Inferior parietal cortex (tissue), 1 donor: ENCODE data around the gene RAE1.

Source experiments
- DNase-seq: peaks from one replicate; pipeline ENCODE4 v3.0.0-alpha.2; 2016; ENCODE audit errors: extremely low spot score

RAE1 gene

DNA sequence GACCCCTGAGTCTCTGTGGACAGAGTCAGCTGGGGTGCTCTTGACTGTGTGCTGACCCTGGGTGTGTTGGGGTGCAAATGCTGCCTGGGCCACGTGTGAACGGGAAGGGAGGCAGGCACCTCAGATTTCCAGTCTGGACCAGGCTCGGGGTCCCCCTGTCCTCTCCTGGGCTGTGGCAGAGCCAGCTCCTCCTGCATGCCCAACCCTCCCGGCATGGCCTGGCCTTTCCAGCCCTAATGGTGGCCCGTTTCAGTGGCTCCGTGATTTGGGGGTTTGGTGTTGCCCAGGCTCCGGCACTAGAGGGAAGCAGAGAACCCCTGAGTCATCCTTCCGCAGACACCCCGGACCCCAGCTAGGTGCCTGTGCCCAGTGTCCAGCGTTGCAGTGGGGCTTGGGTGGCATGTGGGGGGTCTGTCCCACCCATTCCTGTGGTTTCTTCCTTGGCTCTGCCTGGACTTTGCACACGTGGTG lies 49.2 kb downstream of the RAE1 start:
- no peak for DNase-seq

DNA sequence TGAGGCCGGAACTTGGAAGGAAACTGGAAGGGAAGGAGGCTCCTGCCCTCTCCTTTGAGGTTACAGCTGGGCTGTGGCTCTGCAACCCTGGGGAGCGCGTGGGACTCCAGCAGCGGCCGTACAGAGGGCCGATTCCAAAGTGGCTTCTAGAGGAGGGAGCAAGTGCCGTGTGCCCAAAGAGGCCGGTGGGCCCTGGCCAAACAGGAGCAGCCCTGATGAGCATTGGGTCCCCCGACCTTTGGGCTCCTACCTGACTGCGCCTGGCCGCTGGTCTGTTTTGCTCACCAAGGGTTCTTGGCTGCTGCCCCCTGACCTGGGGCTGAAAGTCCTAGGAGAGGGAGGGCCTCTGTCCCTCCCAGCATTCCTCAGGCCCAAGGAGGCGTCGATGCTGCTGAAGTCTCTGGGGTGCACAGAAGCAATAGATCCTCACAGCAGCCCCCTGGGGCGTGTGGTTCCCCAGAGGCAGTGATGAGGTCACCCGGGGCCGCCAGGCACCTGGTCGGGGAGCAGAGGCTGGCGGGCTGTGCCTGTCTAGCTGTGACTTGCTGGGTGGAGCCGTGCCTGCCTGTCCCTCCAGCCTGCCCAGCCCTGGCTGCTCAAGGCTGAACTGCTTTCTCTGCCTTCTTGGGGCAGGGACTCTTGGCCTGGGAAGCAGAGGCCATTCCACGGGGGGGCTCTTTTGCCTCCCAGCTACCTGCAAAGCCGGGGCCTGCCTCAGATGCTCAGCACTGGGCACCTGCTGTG lies 49.9 kb downstream of the RAE1 start:
- DNase-seq = no peak

DNA sequence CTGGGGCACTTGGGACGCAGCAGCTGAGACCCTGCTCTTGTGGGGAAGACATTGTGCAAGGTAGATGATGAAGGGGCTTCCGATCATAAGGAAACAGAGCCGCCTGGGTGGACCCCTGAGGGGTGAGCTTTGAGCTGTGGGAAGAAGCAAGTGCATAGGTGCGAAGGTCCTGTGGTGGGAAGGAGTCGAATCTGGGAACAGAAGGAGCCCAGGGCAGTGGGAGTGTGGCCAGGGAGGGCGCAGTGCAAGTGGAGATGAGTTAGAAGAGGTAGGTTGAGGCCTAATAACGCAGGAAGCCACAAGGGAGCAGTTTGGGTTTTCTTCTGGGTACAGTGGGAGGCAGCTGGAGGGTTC lies 50.5 kb downstream of the RAE1 start:
- DNase-seq = no peak

- DNase-seq = no peak
Measured at GRCh38 chr20:57402206-57403125, 51.4 kb downstream of the RAE1 start.

- DNase-seq = no peak
Measured at GRCh38 chr20:57403216-57403615, 52.2 kb downstream of the RAE1 start.

GRCh38 chr20:57404006-57404405 lies 53.0 kb downstream of the RAE1 start:
- DNase-seq = no peak

DNA sequence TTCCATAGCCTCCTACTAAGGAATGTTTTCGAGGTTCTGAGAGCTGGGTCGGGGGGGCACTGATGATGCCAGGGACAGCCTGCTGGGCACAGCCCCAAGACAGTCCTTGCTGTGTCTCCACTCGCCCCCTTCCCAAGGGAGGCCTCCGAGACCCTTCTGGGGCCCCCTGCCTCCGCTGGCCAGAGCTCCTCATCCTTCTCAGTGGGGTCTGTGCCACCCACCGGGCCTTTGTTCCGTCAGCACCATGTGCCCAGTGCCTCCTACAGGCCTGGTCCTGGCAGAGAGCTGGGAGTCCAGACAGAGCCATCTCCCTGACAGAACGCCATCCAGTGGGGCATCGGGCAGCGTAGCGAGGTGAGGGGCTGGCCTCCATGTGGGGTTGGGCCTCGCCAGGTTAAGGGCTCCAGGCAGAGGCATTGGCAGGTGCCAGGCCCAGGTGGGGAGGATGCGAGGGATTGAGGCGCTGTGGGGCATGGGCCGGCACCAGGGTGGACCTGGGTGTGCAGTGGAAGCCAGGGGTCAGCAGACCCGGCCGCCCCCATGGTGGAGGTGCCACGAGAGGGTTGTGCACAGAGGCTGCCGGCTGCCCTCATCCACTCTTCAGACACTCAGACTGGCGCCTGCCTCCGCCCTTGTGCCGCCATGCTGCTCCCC lies 53.5 kb downstream of the RAE1 start:
- DNase-seq = no peak

- DNase-seq = no peak
Measured at GRCh38 chr20:57405236-57406016, 54.4 kb downstream of the RAE1 start.

- no peak for DNase-seq
Measured at GRCh38 chr20:57407541-57407956, 56.5 kb downstream of the RAE1 start.

DNA sequence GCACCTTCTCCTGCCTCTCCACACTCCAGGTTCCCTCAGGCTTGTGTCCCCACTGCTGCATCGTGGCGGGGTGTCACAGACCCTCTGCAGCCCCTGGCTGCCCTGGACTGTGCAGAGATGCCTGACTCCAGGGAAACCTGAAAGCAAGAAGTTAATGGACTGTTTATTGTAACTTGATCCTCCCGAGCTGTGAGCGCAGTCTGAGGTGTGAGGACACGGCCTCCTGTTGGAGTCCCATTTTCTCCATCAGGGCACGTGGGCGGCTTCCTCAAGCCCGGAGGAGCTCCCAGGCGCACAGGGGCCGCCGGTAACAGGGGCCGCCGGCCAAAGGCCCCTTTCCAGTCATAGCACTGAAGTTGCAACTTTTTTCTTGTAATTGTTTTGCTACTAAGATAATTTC lies 57.1 kb downstream of the RAE1 start:
- DNase-seq = no peak

DNA sequence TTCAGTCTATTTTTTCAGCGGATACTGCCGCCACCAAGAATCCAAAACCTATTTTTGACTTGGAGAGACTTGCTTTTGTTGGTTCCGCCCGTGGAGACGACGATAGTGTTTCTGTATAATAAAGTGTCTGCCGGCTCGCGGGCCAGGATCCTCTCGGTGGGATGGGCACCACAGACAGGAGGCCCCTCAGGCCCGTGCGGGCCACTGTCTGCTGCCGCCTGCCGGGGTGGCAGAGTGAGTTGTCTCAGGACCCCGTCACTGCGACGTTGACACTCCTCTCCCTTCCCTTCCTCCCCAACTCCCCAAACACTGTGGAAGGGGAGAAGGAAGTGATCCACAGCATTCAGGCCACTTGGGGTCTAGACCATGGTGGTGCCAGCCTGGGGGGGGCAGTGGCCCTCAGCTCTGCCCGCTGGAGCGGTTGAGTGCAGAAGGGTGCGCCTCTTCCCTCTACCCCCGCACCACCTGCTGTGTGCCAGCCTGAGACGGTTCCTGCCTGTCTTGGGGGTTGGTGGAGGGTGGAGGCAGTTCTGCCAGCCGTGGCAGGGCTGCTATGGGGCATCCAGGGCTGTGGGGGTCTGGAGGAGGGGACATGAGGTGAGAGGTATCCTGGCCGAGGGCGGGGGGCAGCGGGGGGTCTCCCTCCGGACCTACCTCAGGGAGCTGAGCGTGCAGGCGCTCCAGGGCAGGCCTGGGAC lies 57.6 kb downstream of the RAE1 start:
- DNase-seq = no peak

DNA sequence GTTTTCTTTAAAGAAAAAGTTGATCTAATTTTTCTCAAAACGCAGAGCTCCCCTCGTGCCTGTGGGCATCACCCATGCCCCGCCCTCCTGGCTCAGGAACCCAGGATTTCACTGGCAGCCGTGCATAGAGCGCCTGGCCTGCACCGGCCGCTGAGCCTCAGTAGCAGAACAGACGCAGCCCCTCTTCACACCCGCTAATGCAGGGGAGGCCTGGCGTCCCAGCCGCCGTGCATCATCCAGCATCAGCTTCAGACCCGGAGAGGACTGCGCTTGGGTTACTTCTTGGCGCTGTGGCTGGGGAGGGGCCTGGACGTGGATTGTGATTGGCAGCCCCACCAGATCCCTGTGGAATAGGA lies 58.2 kb downstream of the RAE1 start:
- no peak for DNase-seq

GRCh38 chr20:57409672-57410397 lies 58.8 kb downstream of the RAE1 start:
- DNase-seq = no peak

DNA sequence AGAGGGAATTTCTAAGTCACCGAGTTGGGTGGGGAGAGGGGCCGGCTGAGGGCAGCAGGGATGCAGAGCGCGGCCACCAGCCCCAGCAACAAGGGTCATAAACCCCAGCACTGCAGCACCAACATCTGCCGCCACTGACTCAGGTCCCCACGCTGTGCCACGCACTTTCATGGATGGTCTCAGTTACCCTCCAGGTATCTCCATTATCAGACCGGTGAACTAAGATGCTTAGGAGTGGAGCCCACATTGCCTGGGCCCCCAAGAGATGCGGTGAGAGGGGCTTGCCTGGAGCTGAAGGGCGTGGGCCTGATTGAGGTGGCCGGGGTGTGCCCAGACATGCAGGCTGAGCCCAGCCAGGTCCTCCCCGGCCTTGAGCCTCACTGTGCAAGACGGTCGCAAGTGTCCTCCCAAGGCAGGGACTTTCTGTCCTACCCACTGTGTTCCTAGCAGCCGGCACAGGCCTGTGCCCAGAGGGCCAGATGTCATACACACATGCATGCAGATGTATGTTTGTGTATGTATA lies 59.4 kb downstream of the RAE1 start:
- DNase-seq = no peak

DNA sequence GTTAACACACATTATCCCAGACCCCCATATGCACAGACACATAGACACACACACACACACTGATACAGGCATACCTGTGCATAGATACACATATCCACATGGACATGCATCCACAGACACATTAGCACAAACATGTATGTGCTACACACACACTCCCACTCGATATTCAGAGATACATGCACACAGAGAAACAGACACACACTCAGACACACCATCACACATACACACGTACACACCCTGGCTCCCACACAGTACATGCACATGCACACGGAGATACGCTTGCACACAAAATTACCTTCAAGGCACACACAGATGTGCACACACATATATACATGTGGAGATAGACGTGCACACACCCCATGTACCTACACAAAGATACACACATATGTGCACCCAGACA lies 59.9 kb downstream of the RAE1 start:
- DNase-seq = no peak

- no peak for DNase-seq
Measured at GRCh38 chr20:57411406-57412283, 60.6 kb downstream of the RAE1 start.

DNA sequence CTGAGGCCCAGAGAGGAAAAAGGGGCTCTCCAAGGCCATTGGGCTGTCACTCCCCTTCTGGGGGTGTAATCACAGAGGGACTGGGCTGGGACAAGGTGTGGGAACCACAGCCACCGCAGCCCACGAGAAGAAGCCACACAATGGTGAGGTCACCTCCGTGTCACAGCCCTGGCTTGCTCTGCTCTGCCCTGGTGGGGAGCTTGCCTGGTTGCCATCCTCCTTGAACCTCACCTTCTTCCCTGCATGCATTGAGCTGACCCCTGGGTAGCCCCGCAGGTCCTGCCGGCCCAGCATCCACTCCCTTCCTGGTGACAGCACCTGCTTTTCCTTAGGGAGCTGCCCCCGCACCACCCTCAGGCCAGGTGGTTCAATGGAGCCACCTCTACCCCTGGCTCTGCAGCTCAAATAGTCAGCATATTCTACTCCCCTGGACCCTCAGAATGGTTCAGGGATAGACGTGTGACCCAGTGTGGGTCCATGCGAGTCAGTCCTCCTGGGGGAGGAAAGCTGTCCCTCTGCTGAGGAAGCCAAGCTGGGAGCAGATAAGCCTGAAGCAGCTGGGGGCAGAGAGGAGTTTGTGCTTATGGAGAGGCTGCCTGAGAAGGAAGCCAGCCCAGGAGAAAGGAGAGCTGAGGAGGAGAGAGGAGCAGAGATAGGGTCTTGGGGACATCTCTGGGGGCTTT lies 61.4 kb downstream of the RAE1 start:
- no peak for DNase-seq

DNA sequence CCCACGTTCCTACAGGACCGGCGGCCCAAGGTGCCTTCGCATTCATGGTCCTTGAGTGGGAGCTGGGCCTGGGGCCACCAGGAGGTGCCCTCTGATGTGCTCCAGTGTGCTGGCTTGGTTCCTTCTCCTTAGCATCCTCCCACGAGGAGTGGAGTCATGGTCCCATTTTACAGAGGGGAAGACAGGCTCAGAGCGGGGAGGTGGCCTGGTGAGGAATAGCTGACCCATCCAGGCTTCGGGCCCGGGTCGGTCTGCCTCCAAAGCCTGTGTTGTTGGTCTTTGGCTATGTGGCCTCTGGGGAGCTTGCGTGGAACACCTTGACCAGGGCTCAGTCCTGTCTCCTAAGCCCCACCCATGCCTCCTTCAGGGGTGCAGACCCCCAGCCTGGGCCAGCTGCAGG lies 62.9 kb downstream of the RAE1 start:
- DNase-seq = no peak
